ENCODE measurements around the gene ATRNL1.

- TF ChIP-seq YY1 (IDR thresholded peaks at IDR 0.05; ENCODE audit: insufficient read depth, insufficient read length) (no peak), ZNF274 (IDR thresholded peaks at IDR 0.05; ENCODE audit: low read depth, low read length) (no peak), SUZ12 (IDR thresholded peaks at IDR 0.05; ENCODE audit: extremely low read depth, insufficient read depth, insufficient read length) (no peak)
Measured at GRCh38 chr10:115801457-115801856, 708.3 kb downstream of the ATRNL1 start.

Data from NT2/D1 (cell line).